Measurements from ENCODE around the gene MGAT4B.

The MGAT4B gene

GRCh38 chr5:179825655-179826182 is 19.1 kb upstream of the MGAT4B start:
- no peak for DNase-seq

- no peak for DNase-seq
Measured at GRCh38 chr5:179824745-179825112, 18.1 kb upstream of the MGAT4B start.

DNA sequence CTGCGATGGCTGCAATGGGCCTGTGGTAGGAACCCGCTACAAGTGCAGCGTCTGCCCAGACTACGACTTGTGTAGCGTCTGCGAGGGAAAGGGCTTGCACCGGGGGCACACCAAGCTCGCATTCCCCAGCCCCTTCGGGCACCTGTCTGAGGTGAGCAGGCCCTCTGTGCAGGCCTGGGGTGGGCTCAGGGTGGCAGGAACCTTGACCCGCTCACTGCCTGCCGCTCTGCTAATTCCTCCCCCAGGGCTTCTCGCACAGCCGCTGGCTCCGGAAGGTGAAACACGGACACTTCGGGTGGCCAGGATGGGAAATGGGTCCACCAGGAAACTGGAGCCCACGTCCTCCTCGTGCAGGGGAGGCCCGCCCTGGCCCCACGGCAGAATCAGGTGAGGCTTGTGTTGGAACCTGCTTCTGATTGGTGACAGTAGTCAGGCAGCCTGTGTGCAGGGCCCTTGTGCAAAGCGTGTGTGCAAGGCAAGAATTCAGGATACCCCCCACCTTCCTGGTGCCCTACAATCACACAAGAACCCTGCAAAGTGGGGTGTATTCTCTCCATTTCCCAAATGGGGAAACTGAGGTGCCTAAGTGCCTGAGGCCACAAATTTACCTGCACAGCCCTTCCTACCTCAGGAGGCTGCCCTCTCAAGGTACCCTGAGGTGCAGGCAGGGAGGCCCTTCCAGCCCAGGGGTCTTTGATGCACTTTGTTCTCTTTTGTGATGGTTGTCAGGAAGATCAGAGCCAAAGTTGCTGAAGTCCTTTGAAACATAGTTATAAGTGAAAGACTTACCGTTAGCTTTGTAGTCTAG is 17.5 kb upstream of the MGAT4B start:
- no peak for DNase-seq

GRCh38 chr5:179822444-179822990 is 15.9 kb upstream of the MGAT4B start:
- no peak for DNase-seq

DNA sequence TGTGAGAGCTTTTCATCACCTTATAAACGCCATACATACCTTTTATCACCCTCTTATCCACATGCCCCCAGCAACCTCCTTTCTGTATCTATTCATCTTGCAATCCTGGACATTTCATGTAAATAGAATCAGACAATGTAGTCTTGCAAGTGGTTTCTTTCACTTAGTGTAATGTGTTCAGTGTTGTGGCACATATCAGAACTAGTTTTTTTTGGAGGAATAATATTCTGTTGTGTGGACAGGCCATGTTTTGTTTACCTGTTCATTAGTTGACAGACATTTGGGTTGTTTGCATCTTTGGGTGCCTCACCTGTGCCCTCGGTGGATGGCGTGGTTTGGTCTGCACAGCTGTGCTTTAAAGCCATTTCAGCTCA is 15.4 kb upstream of the MGAT4B start:
- no peak for DNase-seq

DNA sequence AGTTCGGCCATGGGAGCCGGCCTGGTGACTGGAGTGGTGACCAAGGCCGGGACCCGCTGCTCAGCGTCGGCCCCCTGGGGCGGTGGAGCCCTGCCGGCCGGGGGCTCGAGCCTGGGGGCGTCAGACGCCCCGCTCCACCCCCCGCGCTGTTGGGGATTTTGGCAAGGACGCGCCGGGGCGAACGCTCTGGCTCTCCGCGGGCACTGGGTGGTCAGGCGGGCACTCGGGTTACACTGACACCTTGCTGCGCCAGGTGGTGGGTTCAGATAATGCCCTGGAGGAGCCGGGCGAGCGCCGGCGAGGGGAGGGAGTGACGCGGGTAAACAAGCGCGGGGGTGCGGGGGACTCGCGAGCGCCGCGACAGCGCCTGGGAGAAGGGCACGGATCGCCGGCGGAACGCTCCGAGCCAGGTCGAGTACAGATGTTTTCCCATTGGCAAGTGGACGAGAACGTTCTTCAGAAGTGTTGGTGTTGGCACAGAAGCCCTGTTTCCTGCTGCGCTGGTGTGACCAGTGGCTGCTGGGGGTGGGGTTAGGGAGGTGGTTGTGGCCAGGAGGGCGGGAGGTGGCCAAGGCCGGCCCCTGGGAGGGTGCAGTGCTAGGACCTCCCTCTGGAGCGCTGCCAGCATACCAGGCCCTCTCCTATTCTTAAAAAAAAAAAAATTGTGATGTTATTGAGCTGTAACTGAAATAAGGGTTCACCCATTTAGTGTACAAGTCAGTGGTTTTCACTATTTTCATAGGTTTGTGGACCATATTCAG is 14.8 kb upstream of the MGAT4B start:
- peak; percentile 90 for DNase-seq

GRCh38 chr5:179820483-179821297 is 14.0 kb upstream of the MGAT4B start, which contains the start of gene SQSTM1:
SQSTM1 (plus strand) TSS chr5:179820905; CDS start chr5:179820937, 32 bp downstream.
- DNase-seq, result peak; percentile 78

- no peak for DNase-seq
Measured at GRCh38 chr5:179820127-179820482, 13.4 kb upstream of the MGAT4B start.

GRCh38 chr5:179819296-179820126 is 12.8 kb upstream of the MGAT4B start:
- peak; percentile 44 for DNase-seq

GRCh38 chr5:179818746-179819295 is 12.2 kb upstream of the MGAT4B start:
- peak; percentile 89 for DNase-seq

DNA sequence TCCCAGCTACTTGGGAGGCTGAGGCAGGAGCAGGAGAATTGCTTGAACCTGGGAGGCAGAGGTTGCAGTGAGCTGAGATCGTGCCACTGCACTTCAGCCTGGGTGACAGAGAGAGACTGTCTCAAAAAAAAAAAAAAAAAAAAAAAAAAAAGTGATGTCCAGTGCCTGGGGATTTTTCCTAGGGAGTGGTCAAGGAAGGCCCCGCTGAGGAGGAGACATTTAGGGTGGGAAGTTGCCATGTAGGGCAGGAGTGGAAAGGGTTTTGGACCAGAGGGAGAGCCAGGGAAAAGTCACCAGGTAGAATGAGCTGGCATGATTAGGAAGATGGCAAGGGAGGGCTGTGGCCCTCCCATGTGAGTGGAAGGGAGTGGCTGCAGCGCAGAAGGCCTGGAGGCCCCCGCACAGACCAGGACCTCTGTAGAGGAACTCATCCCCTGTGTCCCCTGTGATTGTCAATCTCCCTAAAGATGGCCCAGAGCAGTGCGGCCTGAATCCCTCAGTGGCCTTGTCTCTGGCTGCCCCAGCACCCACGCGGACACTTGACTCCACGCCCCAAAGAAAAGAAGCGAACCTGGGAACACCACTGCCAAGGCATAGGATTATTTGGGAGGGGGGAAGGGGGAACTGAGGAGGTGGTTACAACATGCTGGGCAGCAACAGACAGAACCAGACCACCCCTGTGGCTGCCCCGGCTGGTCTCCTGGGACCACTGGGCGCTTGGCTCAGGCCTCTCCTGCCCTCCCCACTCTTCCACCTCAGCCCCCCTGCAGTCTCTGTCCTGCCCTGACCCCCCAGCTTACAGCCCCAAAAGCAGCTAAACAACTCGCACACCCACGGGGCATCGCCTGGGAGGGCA is 11.5 kb upstream of the MGAT4B start:
- DNase-seq, result no peak

DNA sequence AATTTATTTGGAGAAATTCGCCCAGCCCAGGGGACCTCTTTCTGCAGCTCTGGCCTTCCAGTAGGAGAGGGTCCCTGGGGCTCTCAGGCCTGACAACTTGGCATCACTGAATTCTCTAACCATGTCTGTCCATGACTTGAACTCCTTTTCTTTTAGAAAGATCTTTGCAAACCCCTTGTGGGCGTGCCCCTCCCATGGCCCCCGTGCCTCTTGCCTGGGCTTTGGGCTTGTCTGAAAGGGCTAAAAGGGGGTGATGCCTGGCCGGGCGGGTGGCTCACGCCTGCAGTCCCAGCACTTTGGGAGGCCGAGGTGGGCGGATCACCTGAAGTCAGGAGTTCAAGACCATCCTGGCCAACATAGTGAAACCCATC is 10.8 kb upstream of the MGAT4B start:
- DNase-seq, result no peak

GRCh38 chr5:179816796-179817469 is 10.3 kb upstream of the MGAT4B start:
- no peak for DNase-seq

DNA sequence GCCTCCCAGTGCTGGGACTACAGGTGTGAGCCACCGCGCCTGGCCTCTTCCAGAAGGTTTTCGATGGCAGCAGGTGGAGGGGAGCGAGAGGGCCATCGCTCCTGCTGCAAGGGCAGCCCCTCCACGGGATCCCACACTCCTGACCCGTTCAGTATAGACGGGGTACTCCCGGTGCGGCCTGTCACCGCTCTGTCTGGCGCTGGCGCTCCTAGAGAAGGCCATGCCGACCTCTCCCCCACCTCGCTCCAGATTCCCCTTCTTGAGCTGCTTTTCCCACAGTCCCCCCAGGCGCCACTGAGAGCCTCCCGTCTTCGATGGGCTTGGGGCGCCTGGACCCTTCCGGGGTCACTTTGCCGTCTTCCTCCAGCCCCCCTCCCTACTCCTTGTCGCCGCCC is 9.7 kb upstream of the MGAT4B start:
- DNase-seq, result no peak

DNA sequence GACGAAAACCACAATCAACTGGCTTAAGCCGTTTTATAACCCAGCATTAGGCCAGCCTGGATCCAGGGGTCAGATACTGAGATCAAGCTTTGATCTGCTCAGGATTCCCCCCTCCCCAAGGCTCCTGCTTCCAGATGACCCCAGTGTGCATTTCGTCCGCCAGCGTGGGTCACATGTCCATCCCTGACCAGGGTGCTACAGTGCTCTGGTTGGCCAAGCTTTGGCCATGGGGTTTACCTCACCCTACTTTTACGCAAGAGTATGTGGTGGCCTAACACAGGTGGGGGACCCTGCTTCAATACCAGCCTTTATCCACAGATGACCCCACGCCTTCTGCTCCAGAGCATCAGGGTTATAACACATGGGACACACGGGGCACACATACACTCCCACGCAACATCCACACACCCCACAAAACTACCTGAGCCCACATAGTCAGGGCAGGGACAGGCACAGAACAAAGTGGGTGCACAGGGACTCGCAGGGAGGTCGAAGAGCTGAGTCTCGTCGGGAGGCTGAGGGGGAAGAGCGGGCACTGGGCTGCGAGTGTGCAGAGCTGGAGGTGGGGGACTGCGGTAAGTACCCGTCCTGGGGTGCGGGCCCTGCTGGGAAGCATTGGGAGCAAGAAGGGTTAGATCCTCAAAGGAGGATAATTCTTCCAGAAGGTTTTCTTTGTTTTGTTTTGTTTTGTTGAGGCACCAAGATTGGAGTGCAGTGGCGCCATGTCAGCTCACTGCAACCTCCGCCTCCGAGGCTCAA is 9.0 kb upstream of the MGAT4B start:
- no peak for DNase-seq

DNA sequence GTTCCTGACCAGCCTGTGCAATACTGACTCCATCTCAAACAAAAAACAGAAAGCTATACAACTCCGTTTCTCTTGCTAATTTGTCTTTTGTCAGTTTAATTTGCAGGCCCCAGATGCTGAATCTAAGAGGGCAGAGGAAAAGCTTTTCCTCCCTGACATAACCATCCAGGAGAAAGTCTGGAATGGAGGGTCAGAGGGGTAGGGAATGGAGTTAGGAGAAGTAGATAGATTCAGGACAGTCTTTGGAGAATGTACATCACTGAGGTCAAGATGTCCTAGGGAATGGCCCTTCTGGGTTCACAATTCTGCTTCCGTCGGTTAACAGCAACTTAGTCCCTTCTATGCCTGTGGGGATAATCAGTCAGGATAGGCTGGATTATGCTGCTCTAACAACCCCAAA is 7.4 kb upstream of the MGAT4B start:
- DNase-seq, result no peak

GRCh38 chr5:179812997-179813607 is 6.4 kb upstream of the MGAT4B start:
- DNase-seq, result no peak

DNA sequence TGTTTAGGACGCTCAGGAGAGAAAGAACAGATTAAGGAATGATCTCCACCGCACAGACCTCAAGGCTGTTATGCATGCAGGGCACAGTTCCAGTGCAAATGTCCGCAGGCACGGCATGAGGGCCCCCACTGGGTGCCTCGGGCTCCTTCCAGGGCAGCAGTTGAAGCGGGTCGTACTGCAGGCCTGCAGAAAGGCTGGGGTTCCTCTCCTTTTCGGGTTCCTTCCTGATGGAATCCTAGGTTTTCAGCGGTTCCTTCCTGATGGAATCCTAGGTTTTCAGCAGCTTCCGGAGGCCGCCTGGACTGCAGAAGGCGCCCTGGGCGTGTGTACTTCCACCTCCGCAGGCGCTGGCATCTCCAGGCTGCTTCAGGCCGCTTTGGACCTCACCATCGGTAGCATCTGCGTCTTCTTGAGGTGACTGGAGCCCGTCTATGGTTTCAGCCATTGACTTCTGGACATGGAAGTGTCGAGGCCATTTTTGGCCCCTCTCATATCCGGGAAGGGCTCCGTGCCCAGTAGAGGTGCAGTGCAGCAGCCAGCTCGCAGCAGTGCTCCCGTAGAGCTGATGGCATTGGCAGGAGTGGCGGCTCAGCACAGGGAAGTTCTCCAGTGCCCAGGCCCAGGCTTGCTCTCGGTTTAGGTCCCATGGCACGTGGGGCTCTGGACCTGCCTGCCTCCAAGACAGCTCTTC is 5.6 kb upstream of the MGAT4B start:
- no peak for DNase-seq

Data from fibroblast of skin of abdomen (primary cell).